NB4 (cell line): ENCODE data around the gene HOATZ.

Source experiments
- MAX ChIP-seq: IDR thresholded peaks from 2 replicates; pipeline ENCODE4 v1.6.1; 2011; ENCODE audit warnings: low read depth, low read length
- MYC ChIP-seq: IDR thresholded peaks from 2 replicates; pipeline ENCODE4 v1.6.1; 2011; ENCODE audit warnings: low read depth, low read length
- TF ChIP-seq, protein P1 (sequence below): IDR thresholded peaks from one replicate; pipeline ENCODE4 v1.5.1; 2012; ENCODE audit warnings: low read depth, low read length

- TF ChIP-seq, protein P1, sequence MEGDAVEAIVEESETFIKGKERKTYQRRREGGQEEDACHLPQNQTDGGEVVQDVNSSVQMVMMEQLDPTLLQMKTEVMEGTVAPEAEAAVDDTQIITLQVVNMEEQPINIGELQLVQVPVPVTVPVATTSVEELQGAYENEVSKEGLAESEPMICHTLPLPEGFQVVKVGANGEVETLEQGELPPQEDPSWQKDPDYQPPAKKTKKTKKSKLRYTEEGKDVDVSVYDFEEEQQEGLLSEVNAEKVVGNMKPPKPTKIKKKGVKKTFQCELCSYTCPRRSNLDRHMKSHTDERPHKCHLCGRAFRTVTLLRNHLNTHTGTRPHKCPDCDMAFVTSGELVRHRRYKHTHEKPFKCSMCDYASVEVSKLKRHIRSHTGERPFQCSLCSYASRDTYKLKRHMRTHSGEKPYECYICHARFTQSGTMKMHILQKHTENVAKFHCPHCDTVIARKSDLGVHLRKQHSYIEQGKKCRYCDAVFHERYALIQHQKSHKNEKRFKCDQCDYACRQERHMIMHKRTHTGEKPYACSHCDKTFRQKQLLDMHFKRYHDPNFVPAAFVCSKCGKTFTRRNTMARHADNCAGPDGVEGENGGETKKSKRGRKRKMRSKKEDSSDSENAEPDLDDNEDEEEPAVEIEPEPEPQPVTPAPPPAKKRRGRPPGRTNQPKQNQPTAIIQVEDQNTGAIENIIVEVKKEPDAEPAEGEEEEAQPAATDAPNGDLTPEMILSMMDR: no peak
- TF ChIP-seq MYC (no peak), MAX (no peak)
Observed at GRCh38 chr11:111577821-111578220, 63.2 kb downstream of the HOATZ start.
